SU-DHL-6 (cell line): ENCODE data around the gene LRRC3.

Experiments used
- H2AFZ ChIP-seq: fragments of 200-600 bp; sonication (generic); 2 replicates; pipeline ENCODE4 v1.6.1; 2014; ENCODE audit warnings: low read depth, mild to moderate bottlenecking, moderate library complexity, mixed read lengths, antibody characterized with exemption, low read length; ENCODE audit not compliant: severe bottlenecking
- H3F3A ChIP-seq: fragments of 200-600 bp; shearing (Covaris generic); 2 replicates; pipeline ENCODE4 v1.6.0; 2016; ENCODE audit warnings: antibody characterized with exemption, mild to moderate bottlenecking; ENCODE audit not compliant: insufficient read depth
- H3K27ac ChIP-seq: fragments of 200-600 bp; sonication (generic); 2 replicates; pipeline ENCODE4 v1.5.1; 2016; ENCODE audit warnings: low read depth, mild to moderate bottlenecking, low read length, moderate library complexity, mixed read lengths
- H3K27me3 ChIP-seq: fragments of 200-600 bp; sonication (generic), shearing (Covaris generic); 2 replicates; pipeline ENCODE4 v1.6.0; 2014; ENCODE audit warnings: mild to moderate bottlenecking, low read length
- H3K36me3 ChIP-seq: fragments of 200-600 bp; sonication (generic); 2 replicates; pipeline ENCODE4 v1.6.1; 2014; ENCODE audit warnings: mild to moderate bottlenecking, low read length, mixed read lengths
- H3K4me2 ChIP-seq: fragments of 300-600, 200-600 bp; shearing (Covaris generic), sonication (generic); 2 replicates; pipeline ENCODE4 v1.6.0; 2014; ENCODE audit warnings: low read length, low read depth, mild to moderate bottlenecking; ENCODE audit not compliant: poor library complexity, severe bottlenecking
- H3K4me3 ChIP-seq: fragments of 200-600 bp; sonication (generic); 2 replicates; pipeline ENCODE4 v1.5.1; 2014; ENCODE audit warnings: antibody characterized with exemption, low read length, mild to moderate bottlenecking, mixed read lengths; ENCODE audit not compliant: insufficient read depth, poor library complexity, severe bottlenecking
- H3K79me2 ChIP-seq: fragments of 200-600 bp; sonication (generic); 2 replicates; pipeline ENCODE4 v1.6.1; 2014; ENCODE audit warnings: mild to moderate bottlenecking, low read length, moderate library complexity; ENCODE audit not compliant: insufficient read depth
- H3K9ac ChIP-seq: fragments of 200-600 bp; sonication (generic); 2 replicates; pipeline ENCODE4 v1.7.0; 2014; ENCODE audit warnings: mild to moderate bottlenecking, low read length
- H3K9me2 ChIP-seq: fragments of 200-600 bp; sonication (generic); replicated peaks from 2 replicates; pipeline ENCODE4 v1.6.1; 2014; ENCODE audit warnings: low read length; ENCODE audit not compliant: insufficient read depth
- H3K9me3 ChIP-seq: fragments of 200-600 bp; sonication (generic); 2 replicates; pipeline ENCODE4 v1.6.1; 2014; ENCODE audit warnings: low read length, mixed read lengths; ENCODE audit not compliant: insufficient read depth
- H4K20me1 ChIP-seq: fragments of 200-600 bp; sonication (generic); 2 replicates; pipeline ENCODE4 v1.6.1; 2014; ENCODE audit warnings: low read depth, mild to moderate bottlenecking, antibody characterized with exemption, low read length, moderate library complexity, mixed read lengths
- EZH2phosphoT487 ChIP-seq: fragments of 200-600 bp; sonication (generic), shearing (Covaris generic); conservative IDR thresholded peaks from 2 replicates; pipeline ENCODE4 v1.6.1; 2018; ENCODE audit warnings: mild to moderate bottlenecking, antibody characterized with exemption, low read length, moderate library complexity, mixed read lengths
- TF ChIP-seq, protein P1 (sequence below): fragments of 200-600 bp; sonication (generic); IDR thresholded peaks from one replicate; pipeline ENCODE4 v1.5.1; 2017; ENCODE audit warnings: antibody characterized with exemption, mild to moderate bottlenecking, low read length, moderate library complexity; ENCODE audit not compliant: insufficient read depth, poor library complexity, severe bottlenecking

Gene LRRC3

DNA sequence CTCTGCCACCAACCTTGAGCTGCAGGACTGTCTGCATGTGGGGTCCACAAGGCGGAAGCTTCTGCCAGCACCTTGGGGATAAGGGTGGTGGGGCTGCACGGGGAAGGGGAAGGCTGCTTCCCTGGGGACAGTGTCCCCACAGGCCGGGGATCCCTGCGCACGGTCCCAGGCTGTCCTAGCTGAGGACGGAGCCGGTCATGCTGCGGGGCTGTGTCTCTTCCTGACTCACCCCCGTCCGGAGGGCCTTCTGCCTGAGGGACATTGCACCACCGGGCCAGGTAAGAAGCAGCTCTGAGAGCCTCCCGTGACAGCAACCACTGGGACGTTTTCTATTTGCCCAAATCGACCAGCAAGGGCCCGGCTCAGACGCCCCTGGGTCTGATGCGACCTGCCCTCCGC, 54.8 kb downstream of the LRRC3 start:
- H3K9me2 ChIP-seq, result no peaks in the 10 kb centered on the region
- no peak overlapping the region for H3K9ac ChIP-seq
- H3K27me3 ChIP-seq, result no peaks in the 10 kb centered on the region
- H4K20me1 ChIP-seq, result no peaks in the 10 kb centered on the region
- no peaks in the 10 kb centered on the region for H3K9me3 ChIP-seq
- no peak overlapping the region for H2AFZ ChIP-seq
- no peak overlapping the region for H3K4me3 ChIP-seq
- no peak overlapping the region for H3K27ac ChIP-seq
- no peaks in the 10 kb centered on the region for H3K79me2 ChIP-seq
- no peak for TF ChIP-seq EZH2phosphoT487
- TF ChIP-seq, protein P1, sequence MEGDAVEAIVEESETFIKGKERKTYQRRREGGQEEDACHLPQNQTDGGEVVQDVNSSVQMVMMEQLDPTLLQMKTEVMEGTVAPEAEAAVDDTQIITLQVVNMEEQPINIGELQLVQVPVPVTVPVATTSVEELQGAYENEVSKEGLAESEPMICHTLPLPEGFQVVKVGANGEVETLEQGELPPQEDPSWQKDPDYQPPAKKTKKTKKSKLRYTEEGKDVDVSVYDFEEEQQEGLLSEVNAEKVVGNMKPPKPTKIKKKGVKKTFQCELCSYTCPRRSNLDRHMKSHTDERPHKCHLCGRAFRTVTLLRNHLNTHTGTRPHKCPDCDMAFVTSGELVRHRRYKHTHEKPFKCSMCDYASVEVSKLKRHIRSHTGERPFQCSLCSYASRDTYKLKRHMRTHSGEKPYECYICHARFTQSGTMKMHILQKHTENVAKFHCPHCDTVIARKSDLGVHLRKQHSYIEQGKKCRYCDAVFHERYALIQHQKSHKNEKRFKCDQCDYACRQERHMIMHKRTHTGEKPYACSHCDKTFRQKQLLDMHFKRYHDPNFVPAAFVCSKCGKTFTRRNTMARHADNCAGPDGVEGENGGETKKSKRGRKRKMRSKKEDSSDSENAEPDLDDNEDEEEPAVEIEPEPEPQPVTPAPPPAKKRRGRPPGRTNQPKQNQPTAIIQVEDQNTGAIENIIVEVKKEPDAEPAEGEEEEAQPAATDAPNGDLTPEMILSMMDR, result no peak
- no peaks in the 10 kb centered on the region for H3F3A ChIP-seq
- no peak overlapping the region for H3K4me2 ChIP-seq
- no peaks in the 10 kb centered on the region for H3K36me3 ChIP-seq

DNA sequence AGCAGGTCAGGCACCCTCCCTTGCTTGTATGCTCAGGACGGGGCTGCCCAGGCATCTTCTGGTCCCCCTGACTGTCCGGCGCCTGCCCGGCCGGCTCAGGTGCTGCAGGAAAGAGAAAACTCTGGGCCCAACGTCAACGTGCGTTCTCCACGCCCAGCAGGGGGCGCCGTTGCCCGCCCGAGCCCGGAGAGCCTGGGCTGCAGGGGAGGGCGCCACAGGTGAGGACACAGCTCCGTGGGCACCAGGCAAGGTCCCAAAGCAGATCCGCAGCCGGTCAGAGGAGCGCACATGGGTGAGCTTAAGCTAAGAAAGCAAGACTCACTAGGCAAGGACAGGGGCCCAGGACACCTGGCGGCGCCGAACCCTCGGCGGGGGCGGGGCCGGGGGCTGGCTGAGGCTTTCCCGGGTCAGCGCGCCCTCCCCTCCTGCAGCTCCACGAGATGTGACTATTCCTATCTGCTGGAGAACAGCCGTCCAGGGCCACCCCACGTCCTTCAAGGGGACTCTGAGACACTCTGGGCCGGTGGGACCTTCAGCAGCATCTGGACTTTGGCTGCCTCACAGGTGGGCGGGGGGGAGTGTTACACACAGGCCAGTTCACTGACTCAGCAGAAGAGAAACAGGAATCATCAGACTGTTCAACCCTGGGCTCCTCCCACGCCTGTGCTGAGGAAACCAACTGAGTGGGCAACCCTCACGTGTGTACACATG, 55.4 kb downstream of the LRRC3 start:
- no peaks in the 10 kb centered on the region for H3K36me3 ChIP-seq
- no peaks in the 10 kb centered on the region for H3K27me3 ChIP-seq
- TF ChIP-seq, protein P1, result peak; percentile 80
- no peak for TF ChIP-seq EZH2phosphoT487
- H2AFZ ChIP-seq, result no peak overlapping the region
- H3K9ac ChIP-seq, result no peak overlapping the region
- no peaks in the 10 kb centered on the region for H3K9me2 ChIP-seq
- no peak overlapping the region for H3K4me2 ChIP-seq
- no peaks in the 10 kb centered on the region for H4K20me1 ChIP-seq
- no peak overlapping the region for H3K27ac ChIP-seq
- H3K4me3 ChIP-seq, result no peak overlapping the region
- no peaks in the 10 kb centered on the region for H3K9me3 ChIP-seq
- no peaks in the 10 kb centered on the region for H3F3A ChIP-seq
- no peaks in the 10 kb centered on the region for H3K79me2 ChIP-seq

DNA sequence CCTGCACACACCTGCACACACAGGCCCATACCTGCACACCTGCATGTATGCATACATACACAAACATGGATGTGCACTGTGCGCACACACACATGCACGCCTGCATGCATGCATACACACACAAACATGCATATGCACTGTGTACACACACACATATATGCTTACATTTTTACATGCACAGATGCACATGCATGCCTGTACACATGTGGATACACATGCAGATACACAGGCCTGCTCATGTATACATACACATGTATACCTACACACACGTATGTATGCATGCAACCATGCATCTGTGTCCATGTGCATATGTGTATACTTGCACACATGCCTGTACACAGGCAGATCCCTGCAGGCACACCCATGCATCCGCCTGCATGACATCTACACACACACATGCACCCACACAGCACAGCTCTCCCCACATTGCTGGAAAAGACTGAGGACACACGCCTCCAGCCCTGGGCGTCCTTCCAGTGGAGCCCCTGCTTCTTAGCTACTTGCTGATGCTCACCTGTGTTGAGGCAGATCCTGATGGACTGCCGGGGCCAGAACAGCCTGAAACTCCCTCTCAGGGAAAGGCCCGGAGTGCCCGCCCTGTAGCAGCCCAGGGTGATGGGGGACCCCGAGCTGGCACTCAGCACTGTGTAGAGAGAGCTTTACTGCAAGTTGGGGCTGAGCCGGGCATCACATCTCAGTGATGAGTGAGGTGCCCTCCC, 56.1 kb downstream of the LRRC3 start:
- H3K79me2 ChIP-seq, result no peaks in the 10 kb centered on the region
- no peak overlapping the region for H3K27ac ChIP-seq
- H3F3A ChIP-seq, result no peaks in the 10 kb centered on the region
- no peak overlapping the region for H3K4me3 ChIP-seq
- H2AFZ ChIP-seq, result no peak overlapping the region
- H3K9me2 ChIP-seq, result no peaks in the 10 kb centered on the region
- H3K9ac ChIP-seq, result no peak overlapping the region
- no peaks in the 10 kb centered on the region for H3K9me3 ChIP-seq
- H3K36me3 ChIP-seq, result no peaks in the 10 kb centered on the region
- no peaks in the 10 kb centered on the region for H3K27me3 ChIP-seq
- H4K20me1 ChIP-seq, result no peaks in the 10 kb centered on the region
- TF ChIP-seq, protein P1, result no peak
- no peak for TF ChIP-seq EZH2phosphoT487
- H3K4me2 ChIP-seq, result no peak overlapping the region
